OCI-M2 (cell line): ENCODE results near the gene BRICD5.
A peak's percentile ranks its signal among the peaks of the same experiment; 100 is the strongest.
"Not testable (repeated sequence)": the region's sequence is repeated elsewhere in the genome, so short reads cannot be mapped to it uniquely, and the experiment has no call there.

Experiments used
- DNase-seq: peaks from one replicate; lab custom pipeline; 2025; ENCODE audit not compliant: unreplicated experiment; lab: John Stamatoyannopoulos, UW

Gene BRICD5

DNA sequence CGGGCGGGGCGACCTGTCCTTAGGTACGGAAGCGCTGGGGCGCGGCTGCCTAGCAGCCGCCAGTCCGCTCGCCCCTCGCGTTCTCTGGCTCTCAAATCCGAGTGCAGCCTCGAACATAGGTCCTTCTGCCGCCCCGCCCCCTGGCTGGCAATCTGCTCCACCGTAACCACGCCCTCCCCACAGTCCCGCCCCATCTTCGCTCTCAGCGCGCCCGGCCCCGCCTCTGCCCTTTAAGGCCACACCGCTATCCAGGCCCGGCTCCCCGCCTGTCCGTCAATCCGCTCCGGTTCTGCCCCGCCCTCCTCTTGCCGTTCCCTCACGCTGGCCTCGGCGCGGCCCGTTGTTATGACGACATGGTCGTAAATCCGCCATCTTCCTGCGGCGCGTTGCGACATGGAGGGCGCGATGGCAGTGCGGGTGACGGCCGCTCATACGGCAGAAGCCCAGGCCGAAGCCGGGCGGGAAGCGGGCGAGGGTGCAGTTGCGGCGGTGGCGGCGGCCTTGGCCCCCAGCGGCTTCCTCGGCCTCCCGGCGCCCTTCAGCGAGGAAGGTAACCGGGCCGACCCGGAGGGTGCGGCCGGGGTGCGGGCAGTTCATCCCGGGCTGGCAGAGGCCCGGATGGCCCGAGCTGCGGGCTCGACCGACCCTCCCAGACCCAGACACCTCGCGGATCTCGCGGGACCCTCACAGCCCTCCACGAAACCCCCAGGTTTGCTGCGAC, 12.7 kb upstream of the BRICD5 start, which contains the start of gene E4F1:
TSS of gene E4F1 (plus strand) at position 371 of the 721 bp plus-strand sequence. CDS start at position 394, 23 bp downstream.
- peak; percentile 66 for DNase-seq

DNA sequence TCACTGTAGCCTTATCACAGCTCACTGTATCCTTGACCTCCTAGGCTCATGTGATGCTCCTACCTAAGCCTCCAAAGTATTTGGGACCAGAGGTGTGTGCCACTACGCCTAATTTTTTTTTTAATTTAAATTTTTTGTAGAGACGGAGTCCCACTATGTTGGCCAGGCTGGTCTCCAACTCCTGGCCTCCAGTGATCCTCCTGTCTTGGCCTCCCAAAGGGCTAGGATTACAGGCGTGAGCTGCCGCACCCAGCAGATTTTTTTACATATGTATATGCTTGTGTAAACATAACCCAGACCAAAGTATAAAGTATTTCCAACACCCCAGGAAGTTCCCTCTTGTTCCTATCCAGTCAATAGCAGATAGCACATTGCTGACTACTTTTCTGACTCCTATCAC, 5.7 kb upstream of the BRICD5 start:
- no peak for DNase-seq

DNA sequence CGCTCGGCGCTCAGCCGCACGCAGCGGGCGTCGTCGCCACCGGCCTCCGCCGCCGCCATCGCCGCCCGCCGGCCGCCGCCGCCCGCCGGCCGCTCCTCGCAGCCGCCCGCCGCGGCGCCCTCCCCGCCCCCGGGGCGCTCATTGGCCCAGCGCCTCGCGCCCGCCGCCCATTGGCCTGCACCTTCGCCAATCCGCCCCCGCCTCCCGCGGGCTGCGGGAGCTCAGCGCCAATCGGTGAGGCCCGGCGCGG, 4.0 kb upstream of the BRICD5 start, which contains the start of gene PGP:
TSS of gene PGP (minus strand) at position 122 of the 250 bp plus-strand sequence. CDS start at position 59, 63 bp downstream.
- no peak for DNase-seq

- no peak for DNase-seq
These were observed 3.4 kb upstream of the BRICD5 start for GRCh38 chr16:2213817-2214718.

- DNase-seq = no peak
These were observed 2.0 kb upstream of the BRICD5 start for GRCh38 chr16:2212362-2213324.

GRCh38 chr16:2211923-2212347, 1.3 kb upstream of the BRICD5 start:
- no peak for DNase-seq

DNA sequence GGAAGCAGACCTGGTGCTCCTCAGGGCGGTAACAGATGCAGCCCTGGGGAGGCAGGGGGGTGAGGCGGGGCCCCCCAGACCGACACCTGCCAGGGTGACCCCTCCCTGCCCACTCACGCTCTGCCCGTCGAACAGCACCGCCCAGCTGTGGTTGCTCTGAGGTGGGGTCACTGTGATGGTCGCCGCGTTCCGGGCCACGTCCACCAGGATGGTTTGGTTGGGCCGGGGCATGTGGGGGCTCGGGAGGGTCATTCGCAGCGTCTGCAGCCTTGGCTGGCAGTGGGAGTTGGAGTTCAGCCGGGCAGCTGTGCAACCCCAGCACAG, 692 bp downstream of the BRICD5 start:
- no peak for DNase-seq

- no peak for DNase-seq
These were observed 1.2 kb downstream of the BRICD5 start for GRCh38 chr16:2209258-2210008.

DNA sequence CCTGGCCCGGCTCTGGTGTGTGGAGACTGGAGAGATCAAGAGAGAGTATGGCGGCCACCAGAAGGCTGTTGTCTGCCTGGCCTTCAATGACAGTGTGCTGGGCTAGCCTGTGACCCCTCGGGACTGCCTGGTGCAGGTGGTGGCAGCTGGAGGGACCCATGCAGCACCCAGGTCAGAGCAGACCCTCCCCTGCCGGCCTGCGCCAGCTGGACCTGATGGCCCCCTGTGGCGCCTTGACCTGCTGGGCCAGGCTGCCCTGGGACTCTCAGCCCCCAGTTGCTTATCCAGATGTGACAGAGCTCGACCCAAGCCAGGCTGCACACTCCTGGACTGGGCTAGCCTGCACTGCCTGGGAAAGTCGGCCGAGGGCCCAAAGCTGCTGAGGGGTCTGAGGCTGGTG, 1.9 kb downstream of the BRICD5 start:
- DNase-seq = no peak

DNA sequence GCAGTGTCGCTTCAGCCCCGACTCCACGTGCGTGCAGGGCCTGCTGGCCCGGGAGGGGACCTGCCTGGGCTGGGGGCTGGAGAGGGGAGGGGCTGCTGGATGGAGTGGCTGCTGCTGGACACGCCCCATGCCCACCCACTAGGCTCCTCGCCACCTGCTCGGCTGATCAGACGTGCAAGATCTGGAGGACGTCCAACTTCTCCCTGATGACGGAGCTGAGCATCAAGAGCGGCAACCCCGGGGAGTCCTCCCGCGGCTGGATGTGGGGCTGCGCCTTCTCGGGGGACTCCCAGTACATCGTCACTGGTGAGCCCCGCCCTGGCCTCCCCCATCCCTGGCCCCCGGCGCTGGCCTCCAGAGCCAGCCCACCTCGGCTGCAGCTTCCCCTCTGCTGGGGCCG, 2.4 kb downstream of the BRICD5 start:
- DNase-seq = no peak

DNA sequence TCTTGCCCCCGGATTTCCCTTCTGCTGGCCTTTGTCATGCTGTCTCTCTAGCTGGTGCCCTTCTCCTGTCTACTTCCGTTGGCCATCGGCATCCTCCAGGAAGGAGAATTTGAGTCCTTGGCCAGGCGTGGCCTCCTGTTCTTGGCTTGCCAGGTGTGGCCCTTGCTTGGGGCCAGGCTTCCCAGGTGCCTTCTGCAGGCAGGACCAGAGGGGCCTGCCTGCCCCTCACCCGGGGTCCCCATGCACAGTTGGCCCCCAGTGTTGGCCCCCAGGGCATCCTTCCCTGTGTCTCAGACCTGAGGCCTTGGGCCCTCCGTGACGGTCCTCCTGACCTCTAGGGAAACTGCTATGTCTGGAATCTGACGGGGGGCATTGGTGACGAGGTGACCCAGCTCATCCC, 2.8 kb downstream of the BRICD5 start:
- DNase-seq = no peak

- DNase-seq = no peak
These were observed 3.8 kb downstream of the BRICD5 start for GRCh38 chr16:2206780-2207433.

DNA sequence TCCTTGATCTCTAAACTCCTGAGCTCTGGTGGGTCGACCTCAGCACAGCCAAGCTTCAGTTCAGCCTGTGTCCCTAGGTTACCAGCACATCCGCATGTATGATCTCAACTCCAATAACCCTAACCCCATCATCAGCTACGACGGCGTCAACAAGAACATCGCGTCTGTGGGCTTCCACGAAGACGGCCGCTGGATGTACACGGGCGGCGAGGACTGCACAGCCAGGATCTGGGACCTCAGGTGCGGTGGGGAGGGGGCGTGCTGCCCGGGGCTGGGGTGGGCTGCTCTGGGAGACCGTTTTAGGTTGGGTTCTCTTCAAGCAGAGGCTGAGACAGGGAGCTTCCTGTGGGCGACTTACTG, 4.3 kb downstream of the BRICD5 start:
- no peak for DNase-seq

GRCh38 chr16:2205967-2206313, 4.7 kb downstream of the BRICD5 start:
- no peak for DNase-seq

DNA sequence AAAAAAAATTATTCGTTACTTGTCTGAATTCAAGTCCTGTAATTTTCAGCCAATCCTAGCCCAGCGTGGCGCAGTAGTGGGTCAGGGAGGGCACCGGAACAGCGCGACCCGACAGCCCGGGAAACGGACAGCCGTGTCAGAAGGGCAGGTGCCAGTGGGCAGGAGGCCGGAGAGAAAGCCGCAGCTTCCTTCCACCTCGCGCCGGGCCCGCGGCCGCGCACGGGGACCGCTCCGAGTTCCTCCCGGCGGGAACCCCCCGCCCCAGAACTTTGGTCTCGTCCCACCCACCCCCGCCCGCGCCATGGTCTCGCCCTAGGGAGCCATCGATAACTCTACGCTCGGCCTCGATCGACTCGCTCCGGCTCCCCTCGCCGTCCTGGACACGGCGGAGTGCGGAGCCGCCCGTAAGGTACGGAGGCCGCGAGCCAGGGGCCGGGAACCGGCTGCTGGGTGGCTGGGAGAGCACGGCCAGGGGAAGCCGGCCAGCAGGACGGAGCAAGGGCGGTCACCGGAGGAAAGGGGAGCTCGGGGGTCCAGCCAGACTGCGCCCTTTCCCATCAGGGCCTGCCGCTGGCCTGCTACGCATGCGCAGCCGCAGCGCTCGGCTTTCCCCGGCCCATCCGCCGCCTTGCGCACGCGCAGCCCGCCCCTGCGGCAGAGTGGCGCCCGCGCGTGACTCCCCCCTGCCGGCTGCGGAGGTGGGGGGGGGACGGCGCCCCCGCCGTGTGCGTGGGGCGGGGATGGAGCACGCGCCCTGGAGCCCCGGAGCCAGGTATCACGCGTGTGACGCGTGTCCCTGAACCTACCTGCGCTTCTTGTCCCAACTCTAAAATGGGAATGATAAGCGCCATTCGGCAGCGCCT, 5.3 kb downstream of the BRICD5 start, which contains the start of gene MLST8:
TSS of gene MLST8 (plus strand) at position 351 of the 863 bp plus-strand sequence. CDS start 632 bp downstream, outside the sequence.
- no peak for DNase-seq

DNA sequence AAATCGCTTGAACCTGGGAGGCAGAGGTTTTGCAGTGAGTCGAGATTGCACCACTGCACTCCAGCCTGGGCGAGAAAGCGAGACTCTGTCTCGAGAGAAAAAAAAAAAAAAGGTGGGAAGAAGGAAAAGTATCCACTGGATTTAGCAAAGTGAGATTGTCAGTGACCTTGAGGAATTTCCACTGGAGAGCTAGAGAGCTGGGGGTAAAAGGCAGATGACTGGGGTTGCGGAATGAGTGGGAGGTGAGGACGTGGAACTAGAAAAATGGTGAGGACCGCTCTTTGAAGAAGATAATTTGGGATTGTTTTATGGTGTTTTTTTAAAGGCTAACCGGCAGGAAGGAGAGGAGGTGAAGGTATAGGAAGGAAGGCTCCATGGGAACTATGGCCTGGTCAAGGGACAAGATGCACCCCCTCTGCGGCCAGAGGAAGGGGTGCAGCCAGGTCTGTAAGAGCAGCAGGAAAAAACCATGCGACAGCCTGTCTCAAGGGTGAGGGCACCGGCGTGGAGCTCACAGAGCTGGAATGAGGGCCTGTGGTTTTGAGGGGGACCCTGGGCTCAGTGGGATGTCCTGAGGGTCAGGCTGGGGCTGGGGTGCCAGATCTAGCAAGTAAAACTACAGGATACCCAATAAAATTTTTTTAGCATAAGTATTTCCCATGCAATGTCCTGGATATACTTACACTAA, 6.1 kb downstream of the BRICD5 start:
- DNase-seq = no peak

DNA sequence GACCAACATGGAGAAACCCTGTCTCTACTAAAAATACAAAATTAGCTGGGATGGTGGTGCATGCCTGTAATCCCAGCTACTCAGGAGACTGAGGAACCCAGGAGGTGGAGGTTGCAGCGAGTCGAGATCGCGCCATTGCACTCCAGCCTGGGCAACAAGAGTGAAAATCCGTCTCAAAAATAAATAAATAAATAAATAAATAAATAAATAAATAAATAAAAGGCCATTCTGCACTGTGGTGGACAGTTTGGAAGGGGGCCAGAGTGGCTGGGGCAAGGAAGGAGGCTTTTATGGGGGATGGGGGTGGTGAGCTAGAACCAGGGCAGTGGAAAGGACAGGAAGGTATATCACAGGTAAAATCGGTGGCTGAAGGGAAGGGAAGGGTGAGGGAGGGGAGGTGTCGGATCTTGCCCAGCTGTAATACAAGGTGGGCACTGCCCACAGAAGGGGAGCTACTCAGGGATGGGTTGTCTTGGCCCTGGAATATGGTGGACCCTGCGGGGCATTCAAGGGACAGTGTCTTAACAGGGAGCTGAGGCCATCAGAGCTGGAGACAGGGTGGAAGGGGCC, 7.5 kb downstream of the BRICD5 start:
- DNase-seq = not testable (repeated sequence)

GRCh38 chr16:2200313-2200712, 10.3 kb downstream of the BRICD5 start:
- no peak for DNase-seq
